ENCODE measurements around the gene MED12L.
A peak's percentile ranks its signal among the peaks of the same experiment; 100 is the strongest.

Gene MED12L

DNA sequence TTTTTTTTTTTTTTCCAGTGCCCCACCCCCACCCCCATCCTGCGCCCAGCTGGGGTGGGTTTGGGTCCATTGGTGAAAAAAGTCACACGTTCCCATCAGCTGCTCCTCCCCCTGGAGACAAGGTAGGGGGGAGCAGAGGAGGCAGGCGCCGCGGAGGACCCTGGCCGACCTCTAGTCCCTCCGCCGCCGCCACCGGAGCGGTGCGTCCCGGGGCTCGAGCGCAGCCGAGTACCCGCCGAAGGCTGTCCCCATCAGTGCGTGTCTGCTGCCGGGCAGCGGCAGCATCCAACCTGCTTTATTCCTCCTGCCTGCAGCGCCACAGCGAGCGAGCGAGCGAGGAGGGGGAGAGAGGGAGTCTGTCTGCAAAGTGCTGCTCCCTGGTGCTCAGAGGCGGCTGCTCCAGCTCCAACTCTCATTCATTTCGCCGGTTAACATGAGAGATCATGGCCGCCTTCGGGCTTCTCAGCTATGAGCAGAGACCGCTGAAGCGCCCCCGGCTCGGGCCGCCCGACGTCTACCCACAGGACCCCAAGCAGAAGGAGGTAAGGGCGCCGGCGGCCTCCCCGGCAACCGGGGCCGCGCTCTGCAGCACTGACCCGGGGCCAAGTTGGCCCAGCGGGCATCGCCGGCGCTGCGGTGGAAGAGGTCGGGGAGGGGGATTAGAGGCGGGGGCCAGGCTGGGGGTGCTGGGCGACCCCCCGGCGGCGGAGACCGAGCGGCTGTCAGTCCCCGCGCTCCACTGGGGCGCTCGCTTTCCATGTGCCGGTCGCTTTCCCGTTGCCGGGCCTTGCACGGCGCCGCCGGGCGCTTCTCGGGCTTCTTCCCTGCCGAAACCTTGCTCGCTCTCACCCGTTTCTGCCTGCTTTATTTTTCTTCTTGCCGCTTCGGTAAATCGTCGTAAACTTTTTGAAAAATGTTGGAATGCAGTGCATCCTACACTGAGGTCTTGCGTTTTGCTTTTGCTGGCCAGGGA, 1.3 kb downstream of the MED12L start:
- peak; percentile 65 for DNase-seq (ENCODE audit: low read depth)

DNA sequence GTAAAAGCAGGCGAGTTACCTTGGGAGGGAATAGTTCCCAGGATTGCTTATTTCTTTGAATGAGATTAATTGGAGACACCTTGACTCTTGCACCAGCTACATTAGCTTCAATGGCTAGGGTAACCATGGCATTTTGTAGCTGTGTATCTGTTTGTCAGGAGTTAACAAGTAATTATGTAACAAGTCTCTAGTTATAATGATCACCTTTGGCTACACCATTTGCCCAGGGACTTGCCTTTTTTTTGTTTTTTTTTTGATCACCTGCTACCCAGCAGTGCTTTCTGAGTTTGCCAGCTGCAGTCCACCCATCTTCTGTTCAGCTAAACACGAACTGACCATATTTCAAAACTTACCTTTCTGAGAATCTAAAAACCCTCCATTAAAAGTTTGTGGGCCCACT, 2.2 kb downstream of the MED12L start:
- DNase-seq (ENCODE audit: low read depth), result no peak

DNA sequence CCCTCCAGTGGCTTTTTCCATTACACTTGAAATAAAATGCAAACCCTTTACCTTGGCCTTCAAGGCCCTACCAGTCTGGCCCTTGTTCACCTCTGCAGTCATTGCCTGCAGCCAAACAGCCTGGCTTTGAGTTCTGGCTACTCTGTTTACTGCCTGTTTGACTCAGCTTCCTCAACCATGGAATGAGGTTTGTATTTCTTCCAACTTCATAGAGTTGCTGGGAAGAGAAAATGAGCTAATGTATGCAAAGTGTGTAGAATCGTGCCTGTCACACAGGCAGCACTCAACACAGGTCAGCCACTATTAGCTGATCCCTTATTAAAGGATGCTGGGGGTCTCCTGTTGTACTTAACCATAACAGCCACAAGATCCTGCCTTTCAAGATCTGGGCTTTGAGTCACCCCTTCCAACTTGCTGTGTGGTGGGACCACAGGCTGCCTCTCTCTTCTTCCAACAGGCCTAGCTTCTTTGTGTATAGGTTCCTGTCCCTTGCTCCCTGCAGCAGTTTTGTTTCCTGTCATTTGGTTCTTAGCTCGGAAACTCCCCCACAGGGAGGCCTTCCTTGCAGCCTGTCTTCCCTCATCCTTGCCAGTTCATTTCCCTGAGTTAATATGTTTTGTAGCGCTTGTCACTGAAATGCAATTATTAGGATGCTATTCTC, 6.4 kb downstream of the MED12L start:
- no peak for DNase-seq (ENCODE audit: low read depth)

DNA sequence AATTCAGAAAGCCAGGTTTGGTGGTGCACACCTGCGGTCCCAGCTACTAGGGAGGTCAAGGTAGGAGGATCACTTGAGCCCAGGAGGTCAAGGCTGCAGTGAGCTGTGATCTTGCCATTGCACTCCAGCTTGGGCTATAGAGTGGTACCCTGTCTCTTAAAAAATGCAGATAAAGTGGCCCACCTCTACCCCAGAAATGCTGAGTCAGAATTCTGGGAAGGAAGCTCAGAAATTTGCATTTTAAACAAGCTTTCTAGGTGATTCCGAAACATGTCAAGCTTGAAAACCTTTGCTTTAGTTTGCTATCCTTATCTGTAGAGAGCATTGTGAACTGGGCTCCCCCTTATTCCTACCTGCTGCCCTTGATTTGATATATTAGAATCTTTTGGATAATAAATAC, 7.7 kb downstream of the MED12L start:
- DNase-seq (ENCODE audit: low read depth), result no peak

DNA sequence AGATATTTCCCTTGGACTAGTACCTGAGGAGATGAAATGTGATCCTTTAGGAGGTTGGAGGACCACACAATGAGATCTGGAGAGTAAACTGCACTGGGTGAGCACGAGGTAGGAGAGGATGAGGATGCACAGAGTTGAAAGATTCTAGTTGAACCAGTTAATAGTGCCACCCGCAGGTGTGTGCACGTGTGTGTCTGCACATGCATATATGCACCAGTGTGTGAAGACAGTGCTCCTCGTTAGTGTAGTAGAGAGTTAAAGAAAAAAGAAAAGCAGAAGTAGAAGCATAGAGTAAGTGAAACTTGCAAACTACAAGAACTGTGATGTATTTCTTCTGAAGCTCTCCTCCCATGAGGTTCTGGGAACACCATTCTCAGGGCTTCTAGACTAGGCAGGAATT, 8.4 kb downstream of the MED12L start:
- no peak for DNase-seq (ENCODE audit: low read depth)

DNA sequence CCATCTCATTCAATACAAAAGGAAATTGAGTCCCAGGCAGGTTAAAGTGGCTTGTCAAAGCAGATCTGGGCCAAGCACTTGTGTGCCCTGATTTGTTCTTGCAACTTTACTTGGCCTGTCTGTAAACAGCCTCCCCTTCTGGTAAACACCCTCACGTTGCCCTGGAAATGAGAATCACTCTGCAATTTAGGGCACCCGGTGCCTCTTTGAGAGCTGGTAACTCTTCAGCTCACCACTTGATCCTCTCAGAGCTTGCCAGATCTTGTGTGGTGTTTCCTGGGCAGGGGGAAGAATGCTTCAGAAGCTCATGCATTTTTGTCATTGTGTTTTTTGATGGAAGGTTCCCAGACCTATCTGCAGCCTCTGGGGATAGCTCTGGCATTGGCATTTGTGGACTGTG, 11.3 kb downstream of the MED12L start:
- DNase-seq (ENCODE audit: low read depth), result no peak

DNA sequence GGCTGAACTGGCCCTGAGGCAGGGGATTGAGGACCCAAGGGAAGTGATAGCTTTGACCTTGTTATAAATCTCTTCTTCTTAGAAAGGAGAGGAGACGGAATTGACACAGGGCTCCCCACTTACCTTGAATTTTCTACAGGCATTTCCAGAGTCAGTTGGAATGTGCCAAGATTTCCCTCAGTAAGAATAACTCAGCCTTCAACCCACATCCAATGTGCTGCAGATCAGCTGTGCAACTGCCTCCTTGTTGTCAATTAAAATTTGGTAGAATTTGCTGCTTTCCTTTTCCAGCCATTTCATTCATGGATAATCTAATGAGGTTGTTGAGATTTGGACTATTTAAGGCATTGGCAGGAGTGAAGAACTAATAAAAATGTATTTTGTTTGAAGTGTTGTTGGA, 14.6 kb downstream of the MED12L start:
- no peak for DNase-seq (ENCODE audit: low read depth)

DNA sequence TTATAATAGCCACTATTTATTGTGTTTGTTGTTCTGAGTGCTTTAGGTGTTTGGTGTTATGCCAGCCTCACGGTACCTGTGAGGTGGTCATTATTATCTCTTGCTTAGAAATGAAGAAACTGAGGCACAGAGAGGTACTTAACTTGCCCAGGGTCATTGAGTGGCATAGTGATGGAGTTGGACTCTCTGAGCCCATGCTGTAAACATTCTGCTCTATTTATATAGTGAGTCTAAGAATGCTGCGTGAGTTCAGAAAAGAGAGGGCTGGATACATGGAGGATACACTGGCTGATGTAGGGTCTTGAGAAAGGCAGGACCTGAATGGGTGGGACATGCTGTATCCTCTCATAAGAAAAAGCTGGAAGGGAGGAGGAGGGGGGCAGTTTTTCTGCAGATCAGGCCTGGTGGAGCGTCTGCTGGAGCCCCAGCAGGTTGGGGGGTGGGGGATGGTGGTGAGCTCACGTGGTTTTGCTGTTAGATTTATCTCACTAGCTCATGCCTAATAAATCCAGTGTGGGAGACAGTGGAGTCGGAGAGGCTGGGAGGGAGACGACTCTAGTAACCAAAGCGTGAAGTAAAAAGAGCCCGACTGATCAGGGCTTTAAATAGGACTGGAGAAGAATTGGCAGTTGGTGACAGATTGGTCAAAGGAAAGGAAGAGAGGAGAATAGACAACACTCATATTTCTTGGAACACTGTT, 16.0 kb downstream of the MED12L start:
- no peak for DNase-seq (ENCODE audit: low read depth)

DNA sequence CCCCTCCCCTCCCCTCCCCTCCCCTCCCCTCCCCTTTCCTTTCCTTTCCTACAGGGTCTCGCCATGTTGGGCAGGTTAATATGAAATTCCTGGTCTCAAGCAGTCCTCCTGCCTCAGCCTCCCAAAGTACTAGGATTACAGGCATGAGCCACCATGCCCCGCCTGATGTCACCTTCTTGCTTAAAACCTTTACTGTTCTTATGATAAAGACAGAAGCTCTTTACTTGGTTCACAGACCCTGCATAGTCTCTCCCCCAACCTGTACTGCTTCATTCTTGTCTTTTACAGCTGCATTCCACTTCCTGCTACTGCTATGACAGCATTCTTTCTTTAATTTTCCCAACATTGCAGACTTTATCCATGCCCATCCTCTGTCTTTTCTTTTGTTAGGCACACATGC, 20.8 kb downstream of the MED12L start:
- no peak for DNase-seq (ENCODE audit: low read depth)

DNA sequence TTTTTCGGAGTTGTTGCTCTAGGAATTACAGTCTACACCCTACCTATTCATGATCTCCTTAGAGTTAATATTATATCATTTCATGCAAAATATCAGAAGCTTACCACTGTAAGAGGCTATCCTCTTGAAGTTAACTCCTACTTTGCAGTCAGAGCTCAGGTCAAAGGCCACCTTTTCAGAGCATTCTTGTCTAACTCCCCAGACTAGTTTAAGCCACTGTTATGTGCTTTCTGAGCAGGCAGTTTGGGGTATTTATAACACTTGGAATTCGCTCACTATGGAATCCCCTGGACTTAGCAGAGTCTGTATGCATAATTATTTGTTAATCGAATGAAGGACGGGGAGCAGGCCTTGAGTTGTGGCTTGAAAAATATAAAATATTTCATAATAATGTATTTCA, 21.7 kb downstream of the MED12L start:
- no peak for DNase-seq (ENCODE audit: low read depth)

DNA sequence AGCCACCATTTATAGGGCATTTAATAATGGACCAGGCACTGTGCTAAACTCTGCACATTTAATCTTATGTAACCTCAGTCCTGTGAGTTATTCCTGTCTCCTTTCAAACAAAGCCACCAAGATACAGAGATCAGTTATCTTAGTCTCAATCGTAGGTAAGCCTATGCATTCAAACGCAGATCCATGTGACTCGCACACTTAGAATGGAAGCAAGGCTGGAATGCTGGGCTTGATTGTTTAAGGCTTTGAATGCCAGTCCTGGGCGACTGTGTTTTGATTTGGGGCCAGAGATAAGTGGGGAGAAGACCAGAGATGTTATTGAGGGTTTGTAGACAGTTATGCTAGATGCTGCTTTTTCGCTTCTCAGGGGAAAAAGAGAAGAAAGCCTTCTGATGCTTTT, 22.2 kb downstream of the MED12L start:
- no peak for DNase-seq (ENCODE audit: low read depth)

DNA sequence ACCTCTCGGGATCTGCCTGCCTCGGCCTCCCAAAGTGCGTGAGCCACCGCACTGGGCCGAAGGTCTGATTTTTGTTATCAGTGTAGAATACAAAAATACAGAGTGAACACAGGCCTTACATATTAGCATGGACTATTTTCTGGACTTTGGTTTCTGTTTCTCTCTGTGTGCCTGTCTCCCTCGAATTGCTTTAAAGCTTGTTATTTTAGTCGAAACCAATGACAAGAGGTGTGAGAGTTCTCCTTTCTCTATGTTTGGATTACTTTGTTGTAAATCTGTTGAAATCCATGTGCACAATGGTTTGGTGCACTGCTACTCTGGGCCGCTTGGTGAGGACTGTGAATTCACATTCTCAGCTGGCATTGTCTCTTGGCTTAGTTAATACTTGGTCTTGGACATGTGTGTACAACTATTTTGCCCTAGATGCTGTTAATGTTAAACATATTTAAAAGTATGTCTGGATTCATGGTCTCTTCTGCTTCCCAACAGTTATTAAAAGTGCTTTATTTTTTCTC, 23.9 kb downstream of the MED12L start:
- DNase-seq (ENCODE audit: low read depth), result no peak

DNA sequence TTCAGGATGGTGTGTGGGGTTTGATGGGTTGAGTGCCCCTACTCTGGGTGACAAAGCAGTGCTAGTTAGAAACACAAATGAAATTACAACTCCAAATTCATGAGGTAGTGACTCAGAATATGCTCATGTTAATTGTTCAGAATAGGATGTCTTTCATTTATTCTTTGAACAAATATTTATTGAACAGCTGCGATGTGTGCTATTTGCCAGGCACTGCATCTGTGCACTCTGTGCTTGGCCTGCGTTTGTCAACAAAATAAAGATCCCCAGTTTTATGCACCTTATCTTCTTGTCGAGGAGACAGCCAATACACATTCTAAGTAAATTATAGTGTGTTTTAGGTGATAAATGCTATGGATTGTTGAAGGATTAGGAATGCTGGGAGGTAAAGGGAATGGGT, 27.3 kb downstream of the MED12L start:
- DNase-seq (ENCODE audit: low read depth), result no peak

DNA sequence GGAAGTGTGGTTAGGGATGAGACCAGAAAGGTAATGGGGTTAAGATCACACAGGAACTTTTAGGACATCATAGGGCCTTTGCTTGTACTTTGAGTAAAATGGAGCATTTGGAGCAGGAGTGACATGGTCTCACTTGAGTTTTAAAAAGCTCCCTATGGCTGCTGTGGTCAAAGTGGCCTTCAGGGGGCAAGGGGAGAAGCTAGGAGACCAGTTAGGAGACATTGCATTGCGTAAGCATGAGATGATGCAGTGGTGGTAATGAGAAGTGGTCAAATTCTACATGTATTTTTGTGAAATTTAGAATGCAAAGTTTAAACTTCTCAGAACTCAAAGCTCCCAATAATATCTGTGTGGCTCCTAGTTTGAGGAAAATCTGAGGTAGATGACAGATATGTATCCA, 27.9 kb downstream of the MED12L start:
- no peak for DNase-seq (ENCODE audit: low read depth)

DNA sequence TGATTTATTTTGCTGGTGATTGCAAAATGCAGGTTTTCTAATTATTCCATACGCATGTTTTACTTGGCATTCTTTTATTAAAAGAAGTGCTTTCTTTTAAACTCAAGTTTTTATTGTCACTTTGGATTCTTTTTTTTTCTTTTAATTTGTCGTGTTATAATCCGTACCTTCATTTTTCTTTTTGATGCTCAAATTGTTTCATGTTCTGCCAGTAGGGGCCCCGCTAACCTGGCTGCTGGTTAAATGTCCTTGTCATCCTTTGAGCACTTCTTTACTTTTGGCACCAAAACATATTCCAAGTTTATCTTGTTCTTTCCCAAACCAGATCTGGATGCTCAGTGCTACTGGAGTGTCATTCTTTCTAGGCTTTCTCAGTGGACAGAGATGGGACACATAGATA, 31.6 kb downstream of the MED12L start:
- no peak for DNase-seq (ENCODE audit: low read depth)

DNA sequence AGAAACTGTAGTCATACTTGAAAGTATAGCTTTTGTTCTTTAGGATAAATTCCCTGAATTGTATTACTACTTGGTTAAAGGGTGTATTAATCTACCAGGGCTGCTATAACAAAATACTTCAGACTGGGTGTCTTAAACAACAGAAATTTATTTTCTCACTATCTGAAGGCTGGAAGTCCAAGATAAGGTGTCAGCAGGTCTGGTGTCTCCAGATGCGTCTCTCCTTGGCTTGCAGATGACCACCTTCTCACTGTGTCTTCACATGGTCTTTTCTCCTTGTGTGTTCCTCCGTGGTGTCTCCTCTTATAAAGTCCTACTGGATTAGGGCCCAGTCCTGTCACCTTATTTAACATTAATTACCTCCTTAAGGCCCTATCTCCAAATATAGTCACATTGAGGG, 33.7 kb downstream of the MED12L start:
- DNase-seq (ENCODE audit: low read depth), result no peak

DNA sequence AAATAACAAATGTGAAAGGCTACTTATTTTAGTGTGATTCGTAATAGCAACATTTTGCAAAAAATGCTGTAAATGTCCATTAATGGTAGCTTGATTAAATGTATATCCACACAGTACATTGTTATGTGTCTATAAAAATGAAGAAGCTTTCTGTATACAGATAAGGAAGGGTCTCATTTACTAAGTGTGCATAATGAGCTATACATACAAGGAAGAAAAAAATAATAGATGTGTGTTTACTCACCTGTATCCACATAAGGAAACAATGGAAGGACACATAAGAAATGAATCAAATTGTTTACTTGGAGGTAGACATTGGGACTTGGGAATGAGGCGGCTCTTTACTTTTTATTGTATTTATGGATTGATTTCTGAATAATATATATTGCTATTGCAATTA, 34.9 kb downstream of the MED12L start:
- DNase-seq (ENCODE audit: low read depth), result no peak

DNA sequence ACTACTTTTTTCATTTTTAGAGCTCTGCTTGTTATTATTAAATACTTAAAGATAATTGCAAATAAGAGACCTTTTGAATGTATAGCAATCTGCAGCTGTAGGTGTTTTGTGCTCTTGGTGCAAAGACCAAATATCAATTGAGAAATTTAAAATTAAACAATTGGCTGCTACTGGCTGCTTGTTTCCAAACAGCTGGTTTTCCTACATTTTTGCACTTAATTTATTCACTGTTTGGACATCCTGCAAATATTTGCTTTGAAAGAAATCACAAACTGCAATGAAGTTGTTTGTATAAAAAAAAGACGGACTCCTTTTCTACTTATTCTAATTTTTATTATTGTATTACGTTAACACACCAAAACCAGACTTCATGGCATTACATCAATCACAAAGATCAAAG, 35.6 kb downstream of the MED12L start:
- no peak for DNase-seq (ENCODE audit: low read depth)

DNA sequence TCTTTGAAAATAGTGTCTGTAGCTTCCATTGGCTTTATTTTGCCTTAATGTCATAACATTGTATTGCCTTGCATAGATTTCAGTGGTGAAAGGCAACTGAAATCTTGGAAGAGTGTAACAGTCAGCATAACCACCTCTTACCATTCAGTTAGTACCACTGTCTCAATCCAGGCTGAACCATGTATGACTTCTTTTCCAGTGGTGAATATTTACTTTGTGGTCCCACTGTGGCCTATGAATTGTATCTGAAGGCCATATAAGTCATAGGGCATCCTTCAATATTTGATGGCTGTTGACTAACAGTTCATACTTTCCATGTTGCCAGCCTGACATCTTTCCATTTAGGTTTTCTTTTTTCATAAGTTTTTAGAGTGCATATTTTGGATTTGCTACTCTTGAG, 38.4 kb downstream of the MED12L start:
- no peak for DNase-seq (ENCODE audit: low read depth)

DNA sequence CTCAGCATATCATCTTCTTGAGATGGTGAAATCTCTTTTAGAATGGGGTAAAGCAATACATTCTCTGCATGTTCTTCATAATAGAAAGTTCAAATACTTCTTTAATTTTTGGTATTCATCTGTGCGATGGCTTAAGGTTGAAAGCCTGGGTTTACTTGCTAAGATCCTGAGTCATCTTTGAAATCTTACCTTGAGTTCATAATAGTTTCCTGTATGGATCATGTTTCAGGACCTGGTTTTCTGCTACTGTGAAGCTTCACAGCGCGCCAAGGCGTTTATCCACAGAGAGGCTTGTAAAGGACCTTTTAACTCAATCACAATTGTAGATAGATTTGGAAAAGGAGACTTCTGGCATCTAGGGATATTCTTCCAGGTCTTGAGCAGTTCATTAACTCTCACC, 39.0 kb downstream of the MED12L start:
- peak; percentile 1 for DNase-seq (ENCODE audit: low read depth)

DNA sequence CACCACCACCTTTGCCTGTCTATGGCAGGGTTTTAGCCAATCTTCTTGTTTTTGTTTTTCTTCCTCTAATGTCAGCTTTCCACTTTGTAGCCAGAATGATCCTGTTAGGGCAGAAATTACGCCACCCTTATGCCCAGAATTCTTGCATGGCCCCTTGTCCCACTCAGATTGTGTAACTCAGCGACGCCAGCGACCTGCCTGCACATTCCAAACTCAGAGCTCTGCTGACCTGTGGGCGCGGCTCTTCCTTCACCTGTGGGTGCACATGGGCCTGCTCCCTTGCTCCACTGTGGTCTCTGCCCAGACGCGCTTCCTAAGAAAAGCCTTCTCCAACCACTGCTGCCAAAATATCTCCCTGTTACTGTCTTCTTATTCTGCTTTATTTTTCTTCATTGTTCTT, 45.0 kb downstream of the MED12L start:
- no peak for DNase-seq (ENCODE audit: low read depth)

DNA sequence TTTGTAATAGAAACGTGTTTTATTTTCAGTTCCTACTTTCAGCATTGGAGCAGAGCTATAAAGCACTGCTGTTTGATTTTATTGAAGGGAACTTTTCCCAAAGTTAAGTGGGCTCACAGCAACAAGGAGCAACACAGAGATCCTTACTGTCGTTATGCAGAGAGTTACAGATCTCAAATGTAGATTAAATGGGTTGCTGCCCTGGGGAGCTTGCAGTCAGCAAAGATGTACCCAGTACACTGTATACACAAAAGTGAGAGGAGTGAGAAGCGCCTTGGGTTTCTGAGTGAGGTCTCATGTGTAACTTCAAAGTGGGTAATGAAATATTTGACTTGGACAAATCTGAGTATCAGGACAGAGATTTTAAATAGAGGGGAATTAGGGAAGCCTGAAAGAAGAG, 47.7 kb downstream of the MED12L start:
- no peak for DNase-seq (ENCODE audit: low read depth)

DNA sequence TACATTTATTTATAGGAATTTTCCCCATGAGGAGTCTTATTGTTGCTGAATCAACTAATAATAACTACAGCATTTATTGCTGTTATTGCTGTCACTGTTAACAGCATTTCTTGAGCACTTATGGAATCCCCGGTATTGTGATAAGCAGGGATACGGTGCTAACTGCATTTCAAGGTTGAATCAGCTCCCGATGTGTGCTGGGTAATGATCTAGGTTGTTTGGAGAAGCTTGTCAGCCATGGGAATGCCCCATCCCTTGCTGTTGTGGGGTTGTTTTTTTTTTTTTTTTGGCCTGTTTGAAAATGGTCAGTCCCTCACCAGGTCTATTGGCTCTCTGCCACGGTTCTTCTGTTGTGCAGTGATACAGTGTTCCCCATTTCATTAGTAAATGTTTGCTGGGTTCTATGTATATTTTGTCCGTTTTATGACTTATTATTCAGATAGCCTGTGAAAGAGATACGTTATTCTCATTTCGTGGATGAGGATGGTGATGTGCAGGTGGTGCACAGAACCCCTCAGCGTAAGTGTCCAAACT, 48.5 kb downstream of the MED12L start:
- no peak for DNase-seq (ENCODE audit: low read depth)
